Karpas-422 (cell line): ENCODE data around the gene DTX4. TPM values are rescaled to one million over a fixed set of nuclear protein-coding genes. Genes with fewer than 3 reads are reported as not detected.

Source experiments
- DNase-seq: peaks from one replicate; pipeline ENCODE4 v3.0.0-alpha.2; 2015
- H2AFZ ChIP-seq: fragments of 200-600 bp; sonication (generic); 2 replicates; pipeline ENCODE4 v1.6.1; 2014; ENCODE audit warnings: antibody characterized with exemption, low read length, mixed read lengths
- H3K27ac ChIP-seq: fragments of 200-600 bp; sonication (generic); 2 replicates; pipeline ENCODE4 v1.5.1; 2014; ENCODE audit warnings: mild to moderate bottlenecking, low read length, moderate library complexity
- H3K27me3 ChIP-seq: fragments of 200-600 bp; sonication (generic); 2 replicates; pipeline ENCODE4 v1.6.1; 2014; ENCODE audit warnings: low read length, mixed read lengths
- H3K36me3 ChIP-seq: fragments of 200-600 bp; sonication (generic); 2 replicates; pipeline ENCODE4 v1.6.1; 2014; ENCODE audit warnings: low read length, mixed read lengths; ENCODE audit not compliant: insufficient read depth
- H3K4me1 ChIP-seq: fragments of 200-600 bp; sonication (generic); 2 replicates; pipeline ENCODE4 v1.6.1; 2014; ENCODE audit warnings: mild to moderate bottlenecking, low read length, mixed read lengths
- H3K4me2 ChIP-seq: fragments of 200-600 bp; sonication (generic); 2 replicates; pipeline ENCODE4 v1.6.1; 2014; ENCODE audit warnings: low read length, low read depth, mild to moderate bottlenecking; ENCODE audit not compliant: poor library complexity, severe bottlenecking
- H3K4me3 ChIP-seq: fragments of 200-600 bp; sonication (generic); 2 replicates; pipeline ENCODE4 v1.5.1; 2014; ENCODE audit warnings: mild to moderate bottlenecking, antibody characterized with exemption, low read length, mixed read lengths
- H3K79me2 ChIP-seq: fragments of 200-600 bp; sonication (generic); 2 replicates; pipeline ENCODE4 v1.6.1; 2014; ENCODE audit warnings: mild to moderate bottlenecking, low read length, mixed read lengths
- H3K9ac ChIP-seq: fragments of 200-600 bp; sonication (generic); 2 replicates; pipeline ENCODE4 v1.6.0; 2014; ENCODE audit warnings: low read length
- H3K9me2 ChIP-seq: fragments of 200-600 bp; sonication (generic), shearing (Covaris generic); replicated peaks from 2 replicates; pipeline ENCODE4 v1.6.0; 2014; ENCODE audit warnings: mild to moderate bottlenecking, low read length, moderate library complexity; ENCODE audit not compliant: insufficient read depth
- H3K9me3 ChIP-seq: fragments of 300-700, 200-600 bp; sonication (generic); 2 replicates; pipeline ENCODE4 v1.6.1; 2014; ENCODE audit warnings: low read length, mixed read lengths
- H4K20me1 ChIP-seq: fragments of 200-600 bp; sonication (generic); 2 replicates; pipeline ENCODE4 v1.6.1; 2014; ENCODE audit warnings: mild to moderate bottlenecking, antibody characterized with exemption, low read length, low read depth; ENCODE audit not compliant: insufficient read depth
- total RNA-seq: library from RNA; depleted of rRNA; stranded (reverse); fragments of >200 nt; shearing (Covaris generic); gene quantifications from 2 replicates; pipeline ENCODE4 v1.2.3, GENCODE V29; 2014; ENCODE audit warnings: low replicate concordance

DTX4 gene
- total RNA-seq, 1 experiment from 2014 or later, result 8.4 TPM

DNA sequence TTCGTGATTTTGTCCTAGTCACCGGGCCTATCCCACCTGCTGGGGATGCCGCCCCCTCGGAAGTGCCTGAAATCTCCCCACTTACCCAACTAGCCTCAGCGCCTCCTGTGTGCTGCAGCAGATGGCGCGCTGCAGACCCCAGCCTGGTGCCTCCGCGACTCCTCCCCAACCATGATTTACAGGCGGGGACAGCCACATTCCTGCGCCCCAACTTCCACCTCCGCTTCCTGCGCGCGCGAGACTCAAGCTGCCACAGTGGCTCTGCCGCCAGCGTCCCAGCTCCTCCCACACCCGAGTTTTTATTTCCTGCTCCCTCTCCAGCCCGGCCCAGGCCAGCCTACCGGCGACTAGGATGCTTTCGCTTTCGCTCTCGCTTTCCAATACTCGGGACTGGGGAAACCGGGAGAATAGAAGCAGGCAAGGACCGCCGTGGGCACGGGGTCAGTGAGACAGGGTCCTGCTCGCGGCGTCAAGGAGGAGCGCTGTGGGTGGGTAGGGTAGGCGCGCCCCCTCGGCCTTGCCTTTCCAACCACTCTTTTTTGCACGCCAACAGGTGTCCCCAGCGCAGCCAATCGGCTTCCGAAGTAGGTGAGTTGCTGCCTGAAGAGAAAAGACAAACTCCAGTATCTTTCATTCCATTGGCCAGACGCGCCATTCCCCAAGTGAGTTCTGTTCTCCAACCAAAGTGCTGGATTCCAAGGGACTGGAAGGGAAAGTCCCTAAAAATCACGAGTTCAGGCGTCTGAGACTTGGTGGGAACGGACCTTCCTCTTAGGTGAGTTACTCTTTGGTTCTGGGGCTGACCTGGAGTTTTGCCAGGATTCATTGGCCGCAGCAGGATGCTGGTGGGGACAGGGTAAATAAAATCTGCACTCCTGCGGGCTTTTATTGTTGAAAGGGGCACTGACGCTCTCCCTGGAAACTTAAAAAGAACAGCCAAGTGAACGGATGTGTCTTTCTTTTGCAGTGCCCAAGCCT lies 29.1 kb upstream of the DTX4 start, which contains the start of gene FAM111A:
TSS of gene FAM111A (plus strand) at position 327 of the 978 bp plus-strand sequence. CDS start 6,017 bp downstream, outside the sequence.
- H3K4me3 ChIP-seq, result peak within 1 kb of the TSS; percentile 94
- H3K4me1 ChIP-seq, result peaks cover 62% of the 10 kb centered on the region
- H4K20me1 ChIP-seq, result no peaks in the 10 kb centered on the region
- peaks cover 15% of the 10 kb centered on the region; the same call in 1 of the 2 replicates for H3K36me3 ChIP-seq
- peak; percentile 90 for DNase-seq
- no peaks in the 10 kb centered on the region for H3K9me3 ChIP-seq
- peak within 1 kb of the TSS; percentile 98 for H3K4me2 ChIP-seq
- peak within 1 kb of the TSS; percentile 76 for H3K27ac ChIP-seq
- peak within 1 kb of the TSS; percentile 74 for H3K9ac ChIP-seq
- peak within 1 kb of the TSS; percentile 95 for H2AFZ ChIP-seq
- no peaks in the 10 kb centered on the region for H3K27me3 ChIP-seq
- no peaks in the 10 kb centered on the region for H3K9me2 ChIP-seq
- peaks cover 18% of the 10 kb centered on the region for H3K79me2 ChIP-seq

GRCh38 chr11:59144096-59144495 lies 27.8 kb upstream of the DTX4 start:
- Histone ChIP-seq H3K27ac (peak overlapping the region; percentile 76), H3K36me3 (peaks cover 28% of the 10 kb centered on the region), H3K9me3 (no peaks in the 10 kb centered on the region), H3K79me2 (peaks cover 18% of the 10 kb centered on the region), H3K9ac (peak overlapping the region; percentile 74), H2AFZ (peak overlapping the region; percentile 49; the same call in 1 of the 2 replicates), H3K4me1 (peaks cover 63% of the 10 kb centered on the region), H3K4me2 (peak overlapping the region; percentile 98), H3K9me2 (no peaks in the 10 kb centered on the region), H3K27me3 (no peaks in the 10 kb centered on the region), H3K4me3 (peak overlapping the region; percentile 94), H4K20me1 (no peaks in the 10 kb centered on the region)
- DNase-seq, result peak; percentile 54

DNA sequence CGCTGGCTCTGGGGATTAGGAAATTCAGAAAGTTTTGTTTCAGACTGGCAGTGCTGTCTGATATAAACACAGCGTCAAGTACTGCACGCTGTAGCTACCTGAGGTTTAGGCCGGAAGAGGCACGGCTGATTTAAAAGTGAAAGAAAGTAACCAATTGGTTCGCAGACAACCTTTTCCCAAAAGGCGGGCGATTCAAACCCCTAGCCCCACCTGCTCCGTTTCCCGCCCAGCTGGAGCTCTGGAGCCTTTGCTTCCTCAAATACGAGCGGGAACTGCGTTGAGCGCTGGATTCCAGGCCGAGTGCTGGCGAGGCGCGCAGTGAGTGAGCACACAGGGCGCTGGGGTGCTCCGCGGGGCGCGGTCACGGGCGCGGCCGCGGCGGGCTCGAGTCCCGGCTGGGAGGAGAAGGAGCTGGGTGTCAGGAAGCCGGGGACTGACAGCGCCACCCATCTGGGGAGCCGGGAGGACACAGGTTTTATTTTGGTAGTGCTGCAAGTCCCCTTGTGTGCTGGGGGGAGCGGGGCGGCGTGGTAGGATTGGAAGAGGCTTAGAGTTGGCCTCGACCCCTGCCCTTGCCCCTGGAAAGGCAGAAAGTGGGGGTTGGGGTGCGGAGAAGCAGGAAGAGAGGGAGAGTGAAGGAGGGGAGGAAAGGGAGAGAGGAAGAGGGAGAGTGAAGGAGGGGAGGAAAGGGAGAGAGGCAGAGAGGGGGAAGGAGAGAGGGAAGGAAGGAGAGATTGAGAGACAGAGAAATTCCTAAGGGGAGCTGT lies 27.2 kb upstream of the DTX4 start:
- no peaks in the 10 kb centered on the region for H4K20me1 ChIP-seq
- peak; percentile 92 for DNase-seq
- H3K4me1 ChIP-seq, result peaks cover 63% of the 10 kb centered on the region
- peak overlapping the region; percentile 74 for H3K9ac ChIP-seq
- peaks cover 18% of the 10 kb centered on the region for H3K79me2 ChIP-seq
- no peaks in the 10 kb centered on the region for H3K9me2 ChIP-seq
- no peaks in the 10 kb centered on the region for H3K9me3 ChIP-seq
- H3K27ac ChIP-seq, result peak overlapping the region; percentile 76
- peak overlapping the region; percentile 98 for H3K4me2 ChIP-seq
- no peaks in the 10 kb centered on the region for H3K27me3 ChIP-seq
- peak overlapping the region; percentile 94 for H3K4me3 ChIP-seq
- peaks cover 31% of the 10 kb centered on the region for H3K36me3 ChIP-seq
- peak overlapping the region; percentile 49; the same call in 1 of the 2 replicates for H2AFZ ChIP-seq

GRCh38 chr11:59145534-59145933 lies 26.4 kb upstream of the DTX4 start:
- Histone ChIP-seq H3K79me2 (peaks cover 18% of the 10 kb centered on the region), H4K20me1 (no peaks in the 10 kb centered on the region), H3K9me3 (no peaks in the 10 kb centered on the region), H3K36me3 (peaks cover 36% of the 10 kb centered on the region), H3K4me2 (peak overlapping the region; percentile 98), H3K27me3 (no peaks in the 10 kb centered on the region), H3K9ac (peak overlapping the region; percentile 74), H3K27ac (peak overlapping the region; percentile 76), H3K9me2 (no peaks in the 10 kb centered on the region), H3K4me3 (peak overlapping the region; percentile 94), H3K4me1 (peaks cover 63% of the 10 kb centered on the region), H2AFZ (no peak overlapping the region)
- no peak for DNase-seq

- Histone ChIP-seq H3K4me2 (no peak overlapping the region), H3K27ac (no peak overlapping the region), H3K9ac (no peak overlapping the region), H3K9me3 (no peaks in the 10 kb centered on the region), H3K9me2 (no peaks in the 10 kb centered on the region), H3K36me3 (peaks cover 33% of the 10 kb centered on the region), H3K4me1 (peaks cover 20% of the 10 kb centered on the region), H3K79me2 (no peaks in the 10 kb centered on the region; the same call in 1 of the 2 replicates), H2AFZ (no peak overlapping the region), H3K4me3 (no peak overlapping the region), H3K27me3 (no peaks in the 10 kb centered on the region), H4K20me1 (no peaks in the 10 kb centered on the region)
- no peak for DNase-seq
Measured at GRCh38 chr11:59151761-59152160, 20.2 kb upstream of the DTX4 start.

- Histone ChIP-seq H3K9ac (no peak overlapping the region), H3K9me3 (no peaks in the 10 kb centered on the region), H3K4me1 (peaks cover 13% of the 10 kb centered on the region), H3K4me2 (no peak overlapping the region), H3K79me2 (no peaks in the 10 kb centered on the region), H4K20me1 (no peaks in the 10 kb centered on the region), H3K36me3 (peaks cover 27% of the 10 kb centered on the region), H3K9me2 (no peaks in the 10 kb centered on the region), H2AFZ (no peak overlapping the region), H3K27me3 (no peaks in the 10 kb centered on the region), H3K27ac (no peak overlapping the region), H3K4me3 (no peak overlapping the region)
- no peak for DNase-seq
Measured at GRCh38 chr11:59152312-59152951, 19.5 kb upstream of the DTX4 start.

- no peak overlapping the region for H3K9ac ChIP-seq
- H3K79me2 ChIP-seq, result no peaks in the 10 kb centered on the region
- no peak overlapping the region for H3K4me2 ChIP-seq
Measured at GRCh38 chr11:59154610-59155009, 17.3 kb upstream of the DTX4 start.

More at GRCh38 chr11:59154610-59155009, 17.3 kb upstream of the DTX4 start:
- no peak for DNase-seq
- 0 out of 2 replicates have a peak, but pooled peaks cover 7% of the 10 kb centered on the region for H3K36me3 ChIP-seq
- H3K9me3 ChIP-seq, result no peaks in the 10 kb centered on the region
- no peaks in the 10 kb centered on the region for H3K4me1 ChIP-seq
- no peak overlapping the region for H3K4me3 ChIP-seq
- no peaks in the 10 kb centered on the region for H3K9me2 ChIP-seq
- H3K27ac ChIP-seq, result no peak overlapping the region
- no peaks in the 10 kb centered on the region for H4K20me1 ChIP-seq
- no peaks in the 10 kb centered on the region for H3K27me3 ChIP-seq
- no peak overlapping the region for H2AFZ ChIP-seq
